Daoy (cell line): ENCODE measurements around the gene CFAP410. TPM values are rescaled to one million over a fixed set of nuclear protein-coding genes. Genes with fewer than 3 reads are reported as not detected.

ENCODE experiments used
- DNase-seq: peaks from one replicate; pipeline ENCODE4 v3.0.0-alpha.2; 2015; ENCODE audit warnings: low read depth
- total RNA-seq: library from RNA; depleted of rRNA; stranded (reverse); fragments of >200 nt; shearing (Covaris generic); gene quantifications from 2 replicates; pipeline ENCODE4 v1.2.3, GENCODE V29; 2014

The CFAP410 gene
- total RNA-seq, 1 experiment from 2014 or later, result 23.5 TPM

- DNase-seq, result no peak
Measured at GRCh38 chr21:44331650-44332307, 7.4 kb downstream of the CFAP410 start.

GRCh38 chr21:44331209-44331608 is 8.0 kb downstream of the CFAP410 start:
- DNase-seq, result no peak

GRCh38 chr21:44330698-44331097 is 8.5 kb downstream of the CFAP410 start:
- peak; percentile 38 for DNase-seq

- DNase-seq, result peak; percentile 30
Measured at GRCh38 chr21:44329971-44330681, 9.1 kb downstream of the CFAP410 start.

GRCh38 chr21:44329086-44329889 is 9.9 kb downstream of the CFAP410 start:
- no peak for DNase-seq

GRCh38 chr21:44328242-44328895 is 10.8 kb downstream of the CFAP410 start:
- DNase-seq, result no peak

- DNase-seq, result no peak
Measured at GRCh38 chr21:44327603-44327974, 11.6 kb downstream of the CFAP410 start.

- DNase-seq, result no peak
Measured at GRCh38 chr21:44326716-44327602, 12.2 kb downstream of the CFAP410 start.

GRCh38 chr21:44326272-44326647 is 12.9 kb downstream of the CFAP410 start:
- no peak for DNase-seq

GRCh38 chr21:44325386-44326271 is 13.6 kb downstream of the CFAP410 start:
- DNase-seq, result no peak

GRCh38 chr21:44324854-44325107 is 14.4 kb downstream of the CFAP410 start:
- DNase-seq, result no peak

GRCh38 chr21:44324106-44324853 is 14.9 kb downstream of the CFAP410 start:
- DNase-seq, result no peak

- no peak for DNase-seq
Measured at GRCh38 chr21:44323591-44323990, 15.6 kb downstream of the CFAP410 start.

GRCh38 chr21:44322621-44323325 is 16.4 kb downstream of the CFAP410 start:
- DNase-seq, result no peak

GRCh38 chr21:44321846-44322450 is 17.2 kb downstream of the CFAP410 start:
- DNase-seq, result no peak

- no peak for DNase-seq
Measured at GRCh38 chr21:44320847-44321246, 18.3 kb downstream of the CFAP410 start.

- no peak for DNase-seq
Measured at GRCh38 chr21:44319407-44320065, 19.7 kb downstream of the CFAP410 start.
